ENCODE results near the gene CFAP299. TPM values are rescaled to one million over a fixed set of nuclear protein-coding genes. Genes with fewer than 3 reads are reported as not detected.

The CFAP299 gene
- total RNA-seq, 2 donors from 2014 or later: not detected

- Mint-ChIP-seq H3K27ac (no peak overlapping the region), H3K27me3 (ENCODE audit: insufficient read depth) (no peaks in the 10 kb centered on the region), H3K36me3 (ENCODE audit: low read depth) (no peaks in the 10 kb centered on the region), H3K9me3 (no peaks in the 10 kb centered on the region), H3K4me3 (no peak overlapping the region), H3K4me1 (peaks cover 39% of the 10 kb centered on the region)
- no peak for TF ChIP-seq CTCF (conservative IDR thresholded peaks at IDR 0.05)
- Histone ChIP-seq H3K4me1 (ENCODE audit: control insufficient read depth, insufficient read depth, low read length) (peaks cover 3% of the 10 kb centered on the region), H3K4me3 (ENCODE audit: low read length) (no peak overlapping the region), H3K36me3 (ENCODE audit: control insufficient read depth, insufficient read depth, low read length) (no peaks in the 10 kb centered on the region), H3K27me3 (ENCODE audit: control insufficient read depth, insufficient read depth, low read length, poor library complexity, severe bottlenecking) (no peaks in the 10 kb centered on the region), H3K9me3 (ENCODE audit: control insufficient read depth, low read length) (no peaks in the 10 kb centered on the region), H3K9ac (ENCODE audit: extremely low read depth, low read length, poor library complexity, severe bottlenecking) (no peak overlapping the region), H3K27ac (ENCODE audit: low read depth, low read length) (no peak overlapping the region)
- no peak for DNase-seq
- 78% methylated on average over 1 of the region's 1 CpG; no CpG with 5 or more reads in 1 of the 2 experiments for WGBS, 2 experiments (ENCODE audit: insufficient coverage in 1 of 2, insufficient read length in 1 of 2)
These were observed 85.1 kb downstream of the CFAP299 start for GRCh38 chr4:80420638-80421037.

- no peaks in the 10 kb centered on the region for H3K27me3 ChIP-seq (ENCODE audit: control insufficient read depth, insufficient read depth, low read length, poor library complexity, severe bottlenecking)
- Mint-ChIP-seq H3K27ac (no peak overlapping the region), H3K36me3 (ENCODE audit: low read depth) (no peaks in the 10 kb centered on the region), H3K27me3 (ENCODE audit: insufficient read depth) (no peaks in the 10 kb centered on the region), H3K4me1 (peaks cover 27% of the 10 kb centered on the region), H3K9me3 (no peaks in the 10 kb centered on the region), H3K4me3 (no peak overlapping the region)
- no peak overlapping the region for H3K4me3 ChIP-seq (ENCODE audit: low read length)
- WGBS, 2 experiments (ENCODE audit: insufficient coverage in 1 of 2, insufficient read length in 1 of 2): no CpG with 5 or more reads among the region's 1 CpG
- no peaks in the 10 kb centered on the region for H3K9me3 ChIP-seq (ENCODE audit: control insufficient read depth, low read length)
- H3K9ac ChIP-seq (ENCODE audit: extremely low read depth, low read length, poor library complexity, severe bottlenecking): no peak overlapping the region
- peaks cover 3% of the 10 kb centered on the region for H3K4me1 ChIP-seq (ENCODE audit: control insufficient read depth, insufficient read depth, low read length)
- no peak for DNase-seq
- no peak overlapping the region for H3K27ac ChIP-seq (ENCODE audit: low read depth, low read length)
- no peak for TF ChIP-seq CTCF (conservative IDR thresholded peaks at IDR 0.05)
- no peaks in the 10 kb centered on the region for H3K36me3 ChIP-seq (ENCODE audit: control insufficient read depth, insufficient read depth, low read length)
These were observed 87.3 kb downstream of the CFAP299 start for GRCh38 chr4:80422727-80423404.

- 89 to 93% methylated on average over 3 of the region's 3 CpGs for WGBS, 2 experiments (ENCODE audit: insufficient coverage in 1 of 2, insufficient read length in 1 of 2)
- H3K4me3 Mint-ChIP-seq: no peak overlapping the region
These were observed 88.2 kb downstream of the CFAP299 start for GRCh38 chr4:80423553-80424224.

More at GRCh38 chr4:80423553-80424224, 88.2 kb downstream of the CFAP299 start:
- Histone ChIP-seq H3K27me3 (ENCODE audit: control insufficient read depth, insufficient read depth, low read length, poor library complexity, severe bottlenecking) (no peaks in the 10 kb centered on the region), H3K27ac (ENCODE audit: low read depth, low read length) (no peak overlapping the region), H3K36me3 (ENCODE audit: control insufficient read depth, insufficient read depth, low read length) (no peaks in the 10 kb centered on the region), H3K9ac (ENCODE audit: extremely low read depth, low read length, poor library complexity, severe bottlenecking) (no peak overlapping the region), H3K4me3 (ENCODE audit: low read length) (no peak overlapping the region), H3K4me1 (ENCODE audit: control insufficient read depth, insufficient read depth, low read length) (peaks cover 3% of the 10 kb centered on the region), H3K9me3 (ENCODE audit: control insufficient read depth, low read length) (no peaks in the 10 kb centered on the region)
- Mint-ChIP-seq H3K9me3 (no peaks in the 10 kb centered on the region), H3K27ac (no peak overlapping the region), H3K36me3 (ENCODE audit: low read depth) (no peaks in the 10 kb centered on the region), H3K27me3 (ENCODE audit: insufficient read depth) (no peaks in the 10 kb centered on the region), H3K4me1 (peaks cover 27% of the 10 kb centered on the region)
- TF ChIP-seq CTCF (conservative IDR thresholded peaks at IDR 0.05): no peak
- no peak for DNase-seq

All from endodermal cell (in vitro differentiated cells).